GM18867 (cell line): Measurements from ENCODE around the gene FAM53A.

Source experiments
- ATAC-seq: cut with Tn5 transposase; IDR thresholded peaks from one replicate; pipeline ENCODE4 v1.9.1; 2021; ENCODE audit warnings: mild to moderate bottlenecking, moderate library complexity; ENCODE audit not compliant: unreplicated experiment

Gene FAM53A

GRCh38 chr4:1661695-1662094 lies 22.4 kb downstream of the FAM53A start:
- ATAC-seq = no peak

- no peak for ATAC-seq
These were observed 23.0 kb downstream of the FAM53A start for GRCh38 chr4:1660948-1661677.

- ATAC-seq = no peak
These were observed 24.7 kb downstream of the FAM53A start for GRCh38 chr4:1659104-1660043.

GRCh38 chr4:1658581-1658980 lies 25.5 kb downstream of the FAM53A start:
- no peak for ATAC-seq

- ATAC-seq = no peak
These were observed 26.0 kb downstream of the FAM53A start for GRCh38 chr4:1658146-1658545.

GRCh38 chr4:1656986-1657385 lies 27.1 kb downstream of the FAM53A start:
- ATAC-seq = no peak

- no peak for ATAC-seq
These were observed 28.0 kb downstream of the FAM53A start for GRCh38 chr4:1656132-1656531.

- ATAC-seq = no peak
These were observed 28.4 kb downstream of the FAM53A start for GRCh38 chr4:1655676-1656075.

- ATAC-seq = no peak
These were observed 29.0 kb downstream of the FAM53A start for GRCh38 chr4:1655081-1655480.

- ATAC-seq = no peak
These were observed 29.7 kb downstream of the FAM53A start for GRCh38 chr4:1654216-1654955.

- ATAC-seq = no peak
These were observed 30.3 kb downstream of the FAM53A start for GRCh38 chr4:1653776-1654175.

GRCh38 chr4:1652088-1652487 lies 32.0 kb downstream of the FAM53A start:
- ATAC-seq = no peak

GRCh38 chr4:1651609-1652008 lies 32.5 kb downstream of the FAM53A start:
- no peak for ATAC-seq

- ATAC-seq = no peak
These were observed 35.2 kb downstream of the FAM53A start for GRCh38 chr4:1648962-1649361.

GRCh38 chr4:1647432-1647831 lies 36.7 kb downstream of the FAM53A start:
- no peak for ATAC-seq

- ATAC-seq = no peak
These were observed 37.4 kb downstream of the FAM53A start for GRCh38 chr4:1646690-1647089.

- no peak for ATAC-seq
These were observed 39.0 kb downstream of the FAM53A start for GRCh38 chr4:1644891-1645657.

- ATAC-seq = no peak
These were observed 40.0 kb downstream of the FAM53A start for GRCh38 chr4:1643971-1644735.

GRCh38 chr4:1642196-1642951 lies 41.7 kb downstream of the FAM53A start:
- no peak for ATAC-seq
